Measurements from ENCODE around the gene GSDMA.

Gene GSDMA

DNA sequence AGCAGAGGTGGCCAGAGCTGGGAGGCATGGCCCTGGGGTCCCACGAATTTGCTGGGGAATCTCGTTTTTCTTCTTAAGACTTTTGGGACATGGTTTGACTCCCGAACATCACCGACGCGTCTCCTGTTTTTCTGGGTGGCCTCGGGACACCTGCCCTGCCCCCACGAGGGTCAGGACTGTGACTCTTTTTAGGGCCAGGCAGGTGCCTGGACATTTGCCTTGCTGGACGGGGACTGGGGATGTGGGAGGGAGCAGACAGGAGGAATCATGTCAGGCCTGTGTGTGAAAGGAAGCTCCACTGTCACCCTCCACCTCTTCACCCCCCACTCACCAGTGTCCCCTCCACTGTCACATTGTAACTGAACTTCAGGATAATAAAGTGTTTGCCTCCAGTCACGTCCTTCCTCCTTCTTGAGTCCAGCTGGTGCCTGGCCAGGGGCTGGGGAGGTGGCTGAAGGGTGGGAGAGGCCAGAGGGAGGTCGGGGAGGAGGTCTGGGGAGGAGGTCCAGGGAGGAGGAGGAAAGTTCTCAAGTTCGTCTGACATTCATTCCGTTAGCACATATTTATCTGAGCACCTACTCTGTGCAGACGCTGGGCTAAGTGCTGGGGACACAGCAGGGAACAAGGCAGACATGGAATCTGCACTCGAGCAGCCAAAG lies 54.7 kb downstream of the GSDMA start:
- H3K4me3 ChIP-seq (ENCODE audit: low read depth, low read length) = no peak overlapping the region
- DNase-seq (ENCODE audit: low read depth) = no peak

DNA sequence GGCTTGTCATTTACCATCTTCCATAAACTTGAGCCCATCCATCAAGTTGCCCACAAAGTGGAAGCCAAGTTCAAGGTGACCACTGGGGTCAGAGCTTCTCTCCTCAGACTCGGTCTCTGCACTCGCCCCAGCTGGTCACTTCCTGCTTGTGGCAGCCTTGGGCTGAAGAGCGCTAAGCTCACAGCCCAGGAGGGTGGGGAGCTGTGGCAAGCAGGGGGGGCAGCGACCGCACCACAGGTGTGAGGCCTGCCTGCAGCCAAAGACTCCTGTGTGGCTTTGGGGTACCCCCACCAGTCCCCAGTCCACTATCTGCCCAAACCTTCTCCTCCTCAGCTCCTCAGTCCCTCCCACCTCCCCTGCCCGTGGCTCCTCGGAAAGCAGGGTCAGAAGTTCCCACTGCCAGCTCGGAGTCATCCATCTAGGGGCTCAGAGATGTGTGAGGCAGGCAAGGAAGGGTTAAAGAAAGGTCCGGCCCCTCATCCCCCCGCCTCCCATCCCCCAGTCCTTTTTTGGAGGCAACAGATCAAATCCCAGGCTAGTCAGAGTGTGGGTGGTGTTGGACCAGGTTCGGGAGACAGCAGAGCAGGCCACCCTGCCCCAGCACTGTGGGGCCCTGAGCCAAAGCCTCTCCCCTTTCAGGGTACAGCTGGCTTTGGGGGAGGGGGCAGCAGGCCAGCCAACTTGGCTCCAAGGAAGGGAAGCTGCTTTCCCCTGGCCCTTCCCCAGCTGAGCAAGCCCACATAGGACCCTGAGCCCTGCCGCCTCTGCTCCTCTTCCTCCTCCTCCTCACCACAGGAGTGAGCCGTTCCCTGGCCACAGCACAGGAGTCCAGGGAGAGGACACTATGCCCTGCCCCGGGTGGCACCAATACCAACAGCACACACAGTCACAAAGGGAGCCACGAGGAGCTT lies 55.7 kb downstream of the GSDMA start:
- DNase-seq (ENCODE audit: low read depth) = no peak
- no peak overlapping the region for H3K4me3 ChIP-seq (ENCODE audit: low read depth, low read length)
- TF ChIP-seq, protein P1, sequence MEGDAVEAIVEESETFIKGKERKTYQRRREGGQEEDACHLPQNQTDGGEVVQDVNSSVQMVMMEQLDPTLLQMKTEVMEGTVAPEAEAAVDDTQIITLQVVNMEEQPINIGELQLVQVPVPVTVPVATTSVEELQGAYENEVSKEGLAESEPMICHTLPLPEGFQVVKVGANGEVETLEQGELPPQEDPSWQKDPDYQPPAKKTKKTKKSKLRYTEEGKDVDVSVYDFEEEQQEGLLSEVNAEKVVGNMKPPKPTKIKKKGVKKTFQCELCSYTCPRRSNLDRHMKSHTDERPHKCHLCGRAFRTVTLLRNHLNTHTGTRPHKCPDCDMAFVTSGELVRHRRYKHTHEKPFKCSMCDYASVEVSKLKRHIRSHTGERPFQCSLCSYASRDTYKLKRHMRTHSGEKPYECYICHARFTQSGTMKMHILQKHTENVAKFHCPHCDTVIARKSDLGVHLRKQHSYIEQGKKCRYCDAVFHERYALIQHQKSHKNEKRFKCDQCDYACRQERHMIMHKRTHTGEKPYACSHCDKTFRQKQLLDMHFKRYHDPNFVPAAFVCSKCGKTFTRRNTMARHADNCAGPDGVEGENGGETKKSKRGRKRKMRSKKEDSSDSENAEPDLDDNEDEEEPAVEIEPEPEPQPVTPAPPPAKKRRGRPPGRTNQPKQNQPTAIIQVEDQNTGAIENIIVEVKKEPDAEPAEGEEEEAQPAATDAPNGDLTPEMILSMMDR (IDR thresholded peaks at IDR 0.05; ENCODE audit: control insufficient read depth, extremely low read depth, insufficient read depth) = no peak

More for the DNA sequence above, 54.7 kb downstream of the GSDMA start:
- TF ChIP-seq, protein P1 (IDR thresholded peaks at IDR 0.05; ENCODE audit: control insufficient read depth, extremely low read depth, insufficient read depth) = no peak

DNA sequence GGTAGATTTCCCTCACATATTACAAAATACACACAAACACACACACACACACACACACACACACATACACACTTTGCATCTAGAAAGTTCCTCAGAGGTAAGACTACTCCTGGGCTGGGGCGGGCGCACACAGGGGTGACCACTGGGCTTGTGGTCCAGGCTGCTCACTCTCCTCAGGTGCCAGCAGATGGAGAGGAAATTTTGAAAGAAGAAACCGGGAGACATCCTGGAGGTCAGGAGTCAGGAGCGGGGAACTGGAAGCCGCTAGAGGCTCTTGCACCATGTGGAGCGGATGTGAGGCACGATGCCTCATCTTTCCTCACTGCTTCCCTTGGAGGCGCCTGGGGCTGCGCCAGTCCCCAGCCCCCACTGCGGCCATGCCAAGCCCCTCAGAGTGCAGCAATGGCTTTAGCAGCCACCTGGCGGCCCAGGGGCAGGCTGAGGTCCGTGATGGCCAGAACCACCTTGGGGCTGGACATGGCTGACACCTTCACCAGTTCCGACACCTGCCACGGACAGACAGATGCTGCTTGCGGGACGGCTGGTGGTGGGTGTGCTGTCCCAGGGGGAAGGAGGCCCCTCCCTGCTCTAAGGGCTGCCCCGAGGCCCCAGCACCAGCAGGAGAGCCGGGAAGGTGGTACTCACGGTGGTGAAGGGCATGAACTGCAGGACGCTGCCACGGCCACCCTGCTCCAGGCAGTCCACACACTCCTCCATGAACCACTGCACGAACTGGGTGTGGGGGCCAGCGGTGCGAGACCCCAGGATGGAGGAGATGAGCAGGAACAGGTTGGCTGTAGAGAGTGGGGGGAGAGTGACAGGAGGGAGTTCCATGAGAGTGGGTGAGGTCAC lies 56.6 kb downstream of the GSDMA start:
- TF ChIP-seq, protein P1 (IDR thresholded peaks at IDR 0.05; ENCODE audit: control insufficient read depth, extremely low read depth, insufficient read depth) = no peak
- no peak overlapping the region for H3K4me3 ChIP-seq (ENCODE audit: low read depth, low read length)
- DNase-seq (ENCODE audit: low read depth) = no peak

DNA sequence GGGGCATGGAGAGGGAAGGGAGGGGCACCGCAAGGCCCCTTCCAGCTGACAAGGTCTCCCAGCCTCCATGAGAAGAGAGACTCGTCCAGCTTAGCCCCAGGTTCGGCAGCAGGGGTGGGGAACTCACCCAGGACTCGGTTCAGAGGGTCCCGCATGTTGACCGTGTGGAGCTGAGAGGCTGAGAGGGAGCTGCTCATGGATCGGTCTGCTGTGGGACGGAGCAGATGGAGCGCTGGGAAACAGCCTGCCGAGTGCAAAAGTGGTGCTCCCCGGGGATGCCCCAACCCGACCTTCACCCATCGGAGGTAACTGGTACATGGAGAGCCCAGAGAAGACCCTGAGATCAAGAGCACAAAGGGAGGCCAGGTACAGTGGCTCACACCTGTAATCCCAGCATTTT lies 57.3 kb downstream of the GSDMA start:
- DNase-seq (ENCODE audit: low read depth) = no peak
- TF ChIP-seq, protein P1 (IDR thresholded peaks at IDR 0.05; ENCODE audit: control insufficient read depth, extremely low read depth, insufficient read depth) = no peak
- no peak overlapping the region for H3K4me3 ChIP-seq (ENCODE audit: low read depth, low read length)

DNA sequence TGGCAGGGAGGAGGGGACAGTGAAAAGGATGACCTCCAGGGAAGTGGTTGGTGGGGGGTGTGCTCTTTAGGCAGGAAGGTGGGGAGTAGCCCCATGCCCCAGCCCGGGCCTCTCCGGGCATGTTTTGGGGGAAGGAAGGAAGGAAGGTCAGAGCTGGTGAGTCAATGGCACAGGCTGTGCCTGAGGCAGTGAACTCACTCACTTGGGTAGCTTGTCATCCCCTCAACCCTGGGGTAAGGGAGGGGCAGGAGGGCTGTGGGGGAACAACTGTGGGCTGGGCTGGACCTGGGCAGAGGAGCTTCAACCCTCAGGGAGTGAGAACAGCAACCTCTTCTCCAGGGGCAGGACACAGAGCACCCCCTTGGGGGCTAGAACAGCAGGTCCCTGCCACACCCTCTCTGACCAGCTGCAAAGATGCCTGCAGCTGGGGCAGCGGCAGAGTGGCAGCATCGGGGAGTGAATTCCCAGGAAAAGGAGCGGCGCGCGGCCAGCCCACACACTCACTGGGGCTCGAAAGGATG lies 58.7 kb downstream of the GSDMA start:
- no peak overlapping the region for H3K4me3 ChIP-seq (ENCODE audit: low read depth, low read length)
- TF ChIP-seq, protein P1 (IDR thresholded peaks at IDR 0.05; ENCODE audit: control insufficient read depth, extremely low read depth, insufficient read depth) = no peak
- DNase-seq (ENCODE audit: low read depth) = no peak

DNA sequence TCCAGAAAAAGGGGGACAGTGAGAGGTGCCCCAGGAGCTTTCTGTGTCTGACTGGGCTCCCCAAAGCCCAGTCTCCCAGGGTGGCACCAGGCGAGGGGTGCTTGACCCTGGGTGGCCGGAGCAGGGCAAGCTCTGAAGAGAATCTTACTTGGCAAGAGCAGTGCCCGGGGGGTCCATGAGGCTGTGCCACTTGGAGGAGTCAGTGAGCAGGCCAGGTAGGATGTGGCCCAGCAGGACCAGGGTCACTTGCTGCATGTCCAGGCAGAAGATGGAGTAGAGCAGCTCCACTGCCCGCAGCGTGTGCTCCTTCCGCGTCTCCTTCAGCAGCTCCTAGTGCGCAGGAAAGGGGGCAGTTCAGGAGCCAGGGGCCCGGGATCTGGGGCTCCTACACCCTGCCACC lies 59.7 kb downstream of the GSDMA start:
- no peak for DNase-seq (ENCODE audit: low read depth)
- TF ChIP-seq, protein P1 (IDR thresholded peaks at IDR 0.05; ENCODE audit: control insufficient read depth, extremely low read depth, insufficient read depth) = no peak
- no peak overlapping the region for H3K4me3 ChIP-seq (ENCODE audit: low read depth, low read length)

Measured in LNCaP clone FGC (cell line).